K562 (cell line): ENCODE measurements around the gene ZZZ3.
"Not testable (repeated sequence)": the region's sequence is repeated elsewhere in the genome, so short reads cannot be mapped to it uniquely, and the experiment has no call there.

Experiments used
- CBX5 ChIP-seq: IDR thresholded peaks from 2 replicates; pipeline ENCODE4 v1.6.1; 2014; ENCODE audit warnings: low read depth, borderline replicate concordance
- ESRRB ChIP-seq: fragments of 250-450 bp; sonication (Bioruptor Pico); IDR thresholded peaks from 2 replicates; pipeline ENCODE4 v1.5.0; 2020; ENCODE audit warnings: mild to moderate bottlenecking, moderate library complexity, borderline replicate concordance
- EZH2 ChIP-seq: IDR thresholded peaks from 2 replicates; pipeline ENCODE4 v1.6.1; 2012; ENCODE audit warnings: low read depth, mild to moderate bottlenecking, inconsistent platforms, low read length, borderline replicate concordance
- PPARD ChIP-seq: fragments of 250-450 bp; sonication (Bioruptor Pico); IDR thresholded peaks from 2 replicates; pipeline ENCODE4 v1.8.0; 2022; ENCODE audit warnings: inconsistent platforms, mild to moderate bottlenecking, moderate library complexity
- SREBF2 ChIP-seq: sonication (generic); formaldehyde crosslinking; IDR thresholded peaks from 2 replicates; pipeline ENCODE4 v1.4.0; 2020; ENCODE audit warnings: mild to moderate bottlenecking, missing genetic modification reagents
- TF ChIP-seq, protein P1 (sequence below), 3 experiments: IDR thresholded peaks in 2 of 3; conservative IDR thresholded peaks in 1 of 3; 2 replicates each; pipeline ENCODE4 v1.5.1; 2011 to 2012; ENCODE audit warnings: low read length in 3 of 3, mild to moderate bottlenecking in 3 of 3, control low read depth in 2 of 3, improper control_type of control experiment in 1 of 3, inconsistent platforms in 1 of 3, low read depth in 1 of 3, mixed read lengths in 1 of 3, moderate library complexity in 1 of 3; ENCODE audit not compliant: insufficient read depth in 2 of 3

DNA sequence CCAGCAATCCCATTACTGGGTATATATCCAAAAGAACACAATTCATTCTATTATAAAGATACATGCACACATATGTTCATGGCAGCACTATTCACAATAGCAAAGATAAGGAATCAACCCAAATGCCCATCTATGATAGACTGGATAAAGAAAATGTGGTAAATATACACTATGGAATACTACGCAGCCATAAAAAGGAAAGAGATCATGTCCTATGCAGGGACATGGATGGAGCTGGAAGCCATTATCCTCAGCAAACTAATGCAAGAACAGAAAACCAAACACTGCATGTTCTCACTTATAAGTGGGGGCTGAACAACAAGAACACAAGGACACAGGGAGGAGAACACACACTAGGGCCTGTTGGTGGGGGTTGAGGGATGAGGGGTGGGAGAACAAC, 17.2 kb upstream of the ZZZ3 start:
- TF ChIP-seq ESRRB (CRISPR knock-in tag); EZH2; PPARD; SREBF2 (CRISPR knock-in tag); CBX5: not testable (repeated sequence)
- TF ChIP-seq, protein P1, sequence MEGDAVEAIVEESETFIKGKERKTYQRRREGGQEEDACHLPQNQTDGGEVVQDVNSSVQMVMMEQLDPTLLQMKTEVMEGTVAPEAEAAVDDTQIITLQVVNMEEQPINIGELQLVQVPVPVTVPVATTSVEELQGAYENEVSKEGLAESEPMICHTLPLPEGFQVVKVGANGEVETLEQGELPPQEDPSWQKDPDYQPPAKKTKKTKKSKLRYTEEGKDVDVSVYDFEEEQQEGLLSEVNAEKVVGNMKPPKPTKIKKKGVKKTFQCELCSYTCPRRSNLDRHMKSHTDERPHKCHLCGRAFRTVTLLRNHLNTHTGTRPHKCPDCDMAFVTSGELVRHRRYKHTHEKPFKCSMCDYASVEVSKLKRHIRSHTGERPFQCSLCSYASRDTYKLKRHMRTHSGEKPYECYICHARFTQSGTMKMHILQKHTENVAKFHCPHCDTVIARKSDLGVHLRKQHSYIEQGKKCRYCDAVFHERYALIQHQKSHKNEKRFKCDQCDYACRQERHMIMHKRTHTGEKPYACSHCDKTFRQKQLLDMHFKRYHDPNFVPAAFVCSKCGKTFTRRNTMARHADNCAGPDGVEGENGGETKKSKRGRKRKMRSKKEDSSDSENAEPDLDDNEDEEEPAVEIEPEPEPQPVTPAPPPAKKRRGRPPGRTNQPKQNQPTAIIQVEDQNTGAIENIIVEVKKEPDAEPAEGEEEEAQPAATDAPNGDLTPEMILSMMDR (IDR thresholded peaks at IDR 0.05 in 2 of 3, conservative IDR thresholded peaks at IDR 0.05 in 1 of 3; ENCODE audit: insufficient read depth in 2 of 3, low read depth in 1 of 3, low read length in 3 of 3) = not testable (repeated sequence)
